H1 (cell line): ENCODE measurements around the gene SLC25A38. TPM values are rescaled to one million over a fixed set of nuclear protein-coding genes. Genes with fewer than 3 reads are reported as not detected.

Source experiments
- CTCF ChIA-PET: fragments of 300-600 bp; sonication (Branson Sonifier 250); formaldehyde crosslinking; loops from one replicate; lab custom pipeline; 2021; ENCODE audit not compliant: partially characterized antibody; lab: Charles Lee
- POLR2A ChIA-PET: fragments of 300-600 bp; sonication (Branson Sonifier 250); formaldehyde crosslinking; loops from one replicate; lab custom pipeline; 2021; ENCODE audit warnings: inconsistent platforms; ENCODE audit not compliant: partially characterized antibody; lab: Charles Lee
- DNase-seq, 2 experiments: peaks; one replicate each; pipeline versions ENCODE4 v3.0.0 to v3.0.0-alpha.2; 2010 to 2022; ENCODE audit warnings: low spot score in 2 of 2, low read depth in 1 of 2, mixed read lengths in 1 of 2
- FAIRE-seq: peaks from 2 replicates; lab custom pipeline; 2011; peaks lifted over from hg19 to GRCh38; lab: Jason Lieb, UNC
- H2AFZ ChIP-seq: 2 replicates; pipeline ENCODE4 v1.8.1; 2012; ENCODE audit warnings: low read length, inconsistent platforms
- H2AK5ac ChIP-seq: 2 replicates; pipeline ENCODE4 v1.6.1; 2013; ENCODE audit warnings: low read depth, low read length
- H2BK120ac ChIP-seq: replicated peaks from 2 replicates; pipeline ENCODE3; 2013; ENCODE audit warnings: low read depth, low read length, inconsistent platforms
- H2BK12ac ChIP-seq: 2 replicates; pipeline ENCODE4 v1.6.1; 2013; ENCODE audit warnings: low read depth, low read length
- H2BK15ac ChIP-seq: 2 replicates; pipeline ENCODE4 v1.6.1; 2013; ENCODE audit warnings: low read length
- H2BK20ac ChIP-seq: 2 replicates; pipeline ENCODE4 v1.6.1; 2013; ENCODE audit warnings: low read length
- H2BK5ac ChIP-seq: 2 replicates; pipeline ENCODE4 v1.6.1; 2013; ENCODE audit warnings: low read depth, low read length
- H3K14ac ChIP-seq: 2 replicates; pipeline ENCODE4 v1.6.1; 2013; ENCODE audit warnings: inconsistent platforms; ENCODE audit not compliant: insufficient read length
- H3K18ac ChIP-seq: 2 replicates; pipeline ENCODE4 v1.6.1; 2013; ENCODE audit warnings: low read length; ENCODE audit errors: extremely low read depth
- H3K23ac ChIP-seq: 2 replicates; pipeline ENCODE4 v1.6.1; 2013; ENCODE audit warnings: inconsistent platforms; ENCODE audit not compliant: insufficient read length
- H3K23me2 ChIP-seq: 2 replicates; pipeline ENCODE4 v1.6.1; 2013; ENCODE audit warnings: low read depth, low read length
- H3K27ac ChIP-seq: 2 replicates; pipeline ENCODE4 v1.6.1; 2011; ENCODE audit warnings: low read depth, low read length, inconsistent platforms
- H3K27me3 ChIP-seq, 4 experiments: replicated peaks in 1 of 4; 1 replicate in 1 of 4; 2 replicates in 3 of 4; pipeline versions ENCODE4 v1.6.1 to v1.8.1; 2011 to 2013; ENCODE audit warnings: low read length in 3 of 4, mild to moderate bottlenecking in 3 of 4, inconsistent platforms in 2 of 4, mixed read lengths in 2 of 4, moderate library complexity in 1 of 4; ENCODE audit not compliant: control insufficient read depth in 3 of 4, insufficient read depth in 3 of 4; ENCODE audit errors: extremely low read depth in 1 of 4
- H3K36me3 ChIP-seq, 4 experiments: 2 replicates each; pipeline versions ENCODE4 v1.6.1 to v1.8.1; 2011 to 2013; ENCODE audit warnings: mild to moderate bottlenecking in 4 of 4, low read length in 3 of 4, moderate library complexity in 2 of 4, control low read depth in 1 of 4, inconsistent platforms in 1 of 4; ENCODE audit not compliant: insufficient read depth in 4 of 4, control insufficient read depth in 2 of 4
- H3K4ac ChIP-seq: replicated peaks from 2 replicates; pipeline ENCODE3; 2013; ENCODE audit warnings: low read length, low read depth, mixed read lengths, inconsistent platforms; ENCODE audit not compliant: insufficient read length
- H3K4me1 ChIP-seq, 4 experiments: replicated peaks in 1 of 4; 1 replicate in 1 of 4; 2 replicates in 3 of 4; pipeline versions ENCODE4 v1.6.1 to v1.8.1; 2011 to 2013; ENCODE audit warnings: low read length in 3 of 4, inconsistent platforms in 2 of 4, mixed read lengths in 1 of 4; ENCODE audit not compliant: insufficient read depth in 4 of 4, control insufficient read depth in 3 of 4
- H3K4me2 ChIP-seq, 2 experiments: 2 replicates each; pipeline versions ENCODE4 v1.6.1 to v1.8.1; 2011 to 2013; ENCODE audit warnings: low read depth in 2 of 2, low read length in 2 of 2, control low read depth in 1 of 2, inconsistent platforms in 1 of 2, mild to moderate bottlenecking in 1 of 2; ENCODE audit not compliant: insufficient read depth in 1 of 2
- H3K4me3 ChIP-seq, 4 experiments: fragments of 200-600, 300-600 bp in 1 of 4; sonication (generic), shearing (Covaris generic), sonication (Bioruptor Twin) in 1 of 4; 2 replicates each; pipeline versions ENCODE4 v1.5.1 to v1.8.1; 2011 to 2016; ENCODE audit warnings: low read length in 4 of 4, low read depth in 3 of 4, control low read depth in 2 of 4, inconsistent platforms in 2 of 4, mild to moderate bottlenecking in 2 of 4, mixed read lengths in 1 of 4, moderate library complexity in 1 of 4; ENCODE audit not compliant: insufficient read depth in 2 of 4; ENCODE audit errors: extremely low read depth in 1 of 4
- H3K56ac ChIP-seq: replicated peaks from 2 replicates; pipeline ENCODE3; 2013; ENCODE audit warnings: low read depth, mild to moderate bottlenecking, mixed read lengths, low read length, inconsistent platforms; ENCODE audit not compliant: insufficient read length
- H3K79me1 ChIP-seq: 2 replicates; pipeline ENCODE4 v1.6.1; 2013; ENCODE audit warnings: low read depth, low read length, control low read depth
- H3K79me2 ChIP-seq, 2 experiments: 2 replicates each; pipeline versions ENCODE4 v1.6.1 to v1.8.1; 2012 to 2013; ENCODE audit warnings: low read length in 2 of 2, mild to moderate bottlenecking in 2 of 2, inconsistent platforms in 1 of 2; ENCODE audit not compliant: insufficient read depth in 2 of 2, control insufficient read depth in 1 of 2
- H3K9ac ChIP-seq, 4 experiments: replicated peaks in 1 of 4; 1 replicate in 1 of 4; 2 replicates in 3 of 4; pipeline versions ENCODE4 v1.6.1 to v1.8.1; 2011 to 2013; ENCODE audit warnings: low read depth in 3 of 4, low read length in 3 of 4, control low read depth in 2 of 4, mild to moderate bottlenecking in 2 of 4, moderate library complexity in 2 of 4, inconsistent platforms in 1 of 4; ENCODE audit errors: extremely low read depth in 1 of 4
- H3K9me3 ChIP-seq, 2 experiments: 2 replicates each; pipeline versions ENCODE4 v1.6.1 to v1.8.1; 2012 to 2013; ENCODE audit warnings: mild to moderate bottlenecking in 2 of 2, moderate library complexity in 2 of 2, control low read depth in 1 of 2, inconsistent platforms in 1 of 2, low read depth in 1 of 2, low read length in 1 of 2, mixed read lengths in 1 of 2; ENCODE audit not compliant: insufficient read depth in 2 of 2
- H4K20me1 ChIP-seq, 2 experiments: replicated peaks in 1 of 2; 2 replicates each; pipeline versions ENCODE3 to v1.8.1; 2011 to 2013; ENCODE audit warnings: inconsistent platforms in 2 of 2, low read length in 2 of 2, mild to moderate bottlenecking in 1 of 2; ENCODE audit not compliant: insufficient read depth in 2 of 2, control insufficient read depth in 1 of 2
- H4K5ac ChIP-seq: 2 replicates; pipeline ENCODE4 v1.6.1; 2013; ENCODE audit warnings: low read length, low read depth, mixed read lengths, inconsistent platforms; ENCODE audit not compliant: insufficient read length
- H4K8ac ChIP-seq: 2 replicates; pipeline ENCODE4 v1.8.0; 2013; ENCODE audit warnings: mild to moderate bottlenecking, moderate library complexity, low read length, inconsistent platforms; ENCODE audit not compliant: insufficient read depth; ENCODE audit errors: extremely low read depth
- H4K91ac ChIP-seq: replicated peaks from 2 replicates; pipeline ENCODE3; 2013; ENCODE audit warnings: low read length, mixed read lengths, inconsistent platforms; ENCODE audit not compliant: insufficient read length
- EGR1 ChIP-seq: IDR thresholded peaks from 2 replicates; pipeline ENCODE4 v1.6.1; 2011; ENCODE audit warnings: low read depth, low read length, borderline replicate concordance
- EZH2 ChIP-seq: fragments of 200-600 bp; sonication (generic); IDR thresholded peaks from 2 replicates; pipeline ENCODE4 v1.7.1; 2012; ENCODE audit warnings: low read depth, mild to moderate bottlenecking, moderate library complexity, low read length, inconsistent platforms; ENCODE audit not compliant: severe bottlenecking
- NRF1 ChIP-seq: IDR thresholded peaks from 2 replicates; pipeline ENCODE4 v1.6.1; 2011; ENCODE audit warnings: mild to moderate bottlenecking, low read depth, low read length, improper control_type of control experiment
- RAD21 ChIP-seq, 2 experiments: IDR thresholded peaks in 1 of 2; conservative IDR thresholded peaks in 1 of 2; 2 replicates each; pipeline ENCODE4 v1.6.1; 2011; ENCODE audit warnings: low read depth in 2 of 2, low read length in 2 of 2, improper control_type of control experiment in 1 of 2, inconsistent platforms in 1 of 2, mild to moderate bottlenecking in 1 of 2, moderate library complexity in 1 of 2
- WGBS, 2 experiments: shearing (Covaris generic) in 1 of 2; methylation state at CpG; one replicate each; pipeline versions ENCODE4 v1.1.6 to v1.1.7; 2013 to 2015; ENCODE audit warnings: low lambda C conversion rate in 2 of 2, mixed read lengths in 2 of 2, inconsistent platforms in 1 of 2, low coverage in 1 of 2, missing lambda C conversion rate in 1 of 2; ENCODE audit not compliant: insufficient replicate concordance in 2 of 2, insufficient coverage in 1 of 2, insufficient read length in 1 of 2; ENCODE audit errors: extremely low coverage in 1 of 2, missing lambda C conversion rate in 1 of 2; 5-methylcytosine and 5-hydroxymethylcytosine counted together
- polyA plus RNA-seq, 7 experiments: library from polyadenylated mRNA; depleted of rRNA in 3 of 7; stranded (reverse) in 5 of 7; unstranded in 2 of 7; fragments of >200 nt in 5 of 7; fragments of 200-250 nt in 2 of 7; gene quantifications; 1 replicate in 5 of 7; 2 replicates in 1 of 7; 4 replicates in 1 of 7; pipeline versions ENCODE4 v1.2.1 to v1.2.3, GENCODE V29; 2011 to 2013; ENCODE audit warnings: missing spikeins in 2 of 7, mixed read lengths in 2 of 7
- total RNA-seq: library from RNA; stranded (reverse); fragmentation: NEBNext Ultra II Directional; extraction: Animal tissue kit (Norgen Biotek cat#: 25700); gene quantifications from 2 replicates; pipeline ENCODE4 v1.2.1, GENCODE V29; 2021
- TF ChIP-seq, protein P1 (sequence below), 3 experiments: IDR thresholded peaks; 1 replicate in 2 of 3; 2 replicates in 1 of 3; pipeline versions ENCODE4 v1.5.1 to v1.6.1; 2011; ENCODE audit warnings: low read length in 3 of 3, mild to moderate bottlenecking in 3 of 3, inconsistent platforms in 2 of 3, low read depth in 1 of 3, moderate library complexity in 1 of 3; ENCODE audit not compliant: insufficient read depth in 1 of 3; ENCODE audit errors: control extremely low read depth in 1 of 3

Gene SLC25A38
- total and polyA plus RNA-seq, 2 of the 8 experiments (the other 6 are each of a cell fraction or from before 2014, with no cell fraction given) = 41.2 to 45.8 TPM

DNA sequence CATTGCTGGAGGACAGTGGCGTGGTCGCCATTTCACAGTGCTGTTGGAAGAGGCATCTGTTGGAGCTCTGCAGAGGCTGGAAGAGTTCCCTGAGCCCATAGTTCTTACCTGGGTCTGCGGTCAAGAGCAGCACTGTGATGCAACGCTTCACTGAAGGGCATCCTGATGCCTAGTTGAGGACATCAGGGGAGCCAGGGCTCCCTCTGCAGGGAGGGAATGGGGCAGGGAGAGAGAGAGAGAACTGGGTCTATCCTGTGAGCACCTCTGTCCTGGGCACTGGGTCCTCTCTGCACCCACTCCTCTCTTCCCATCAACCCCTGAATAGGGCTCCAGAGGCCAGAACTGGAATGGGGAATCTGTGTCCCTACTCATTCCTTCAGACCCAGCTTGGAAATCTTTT lies 60.4 kb downstream of the SLC25A38 start:
- Histone ChIP-seq H3K9me3 (no peaks in the 10 kb centered on the region), H3K18ac (peak overlapping the region; percentile 65; the same call in 1 of the 2 replicates), H3K9ac (no peak overlapping the region), H4K91ac (no peak overlapping the region), H2BK12ac (no peak overlapping the region), H3K4me3 (no peak overlapping the region), H3K27me3 (no peaks in the 10 kb centered on the region), H4K20me1 (no peaks in the 10 kb centered on the region), H3K23ac (no peak overlapping the region), H3K4me1 (no peaks in the 10 kb centered on the region), H3K27ac (no peak overlapping the region), H3K79me2 (no peaks in the 10 kb centered on the region), H2BK20ac (no peak overlapping the region), H2AK5ac (no peak overlapping the region), H3K56ac (no peak overlapping the region), H2BK15ac (no peak overlapping the region), H3K79me1 (no peaks in the 10 kb centered on the region), H4K8ac (no peak overlapping the region), H3K23me2 (no peaks in the 10 kb centered on the region), H3K4ac (no peak overlapping the region), H3K4me2 (no peak overlapping the region), H3K14ac (no peak overlapping the region), H2AFZ (peak overlapping the region; percentile 85), H4K5ac (no peak overlapping the region), H2BK5ac (no peak overlapping the region), H3K36me3 (no peaks in the 10 kb centered on the region), H2BK120ac (no peak overlapping the region)
- WGBS, 2 experiments = 71% methylated on average over 4 of the region's 4 CpGs; no CpG with 5 or more reads in 1 of the 2 experiments
- POLR2A ChIA-PET = interaction anchor here (0.9 to 4.5 kb wide), 4 partner anchors 24 to 37 kb away, joined by 3 to 30 read pairs (median 4); partner anchors contain the start of genes MOBP and RPSA
- no peak for TF ChIP-seq NRF1
- no peak for TF ChIP-seq EGR1
- TF ChIP-seq EZH2 = no peak
- TF ChIP-seq RAD21 (IDR thresholded peaks at IDR 0.05 in 1 of 2, conservative IDR thresholded peaks at IDR 0.05 in 1 of 2; ENCODE audit: low read depth in 2 of 2, low read length in 2 of 2) = peak; percentile 66 to 75
- TF ChIP-seq, protein P1, sequence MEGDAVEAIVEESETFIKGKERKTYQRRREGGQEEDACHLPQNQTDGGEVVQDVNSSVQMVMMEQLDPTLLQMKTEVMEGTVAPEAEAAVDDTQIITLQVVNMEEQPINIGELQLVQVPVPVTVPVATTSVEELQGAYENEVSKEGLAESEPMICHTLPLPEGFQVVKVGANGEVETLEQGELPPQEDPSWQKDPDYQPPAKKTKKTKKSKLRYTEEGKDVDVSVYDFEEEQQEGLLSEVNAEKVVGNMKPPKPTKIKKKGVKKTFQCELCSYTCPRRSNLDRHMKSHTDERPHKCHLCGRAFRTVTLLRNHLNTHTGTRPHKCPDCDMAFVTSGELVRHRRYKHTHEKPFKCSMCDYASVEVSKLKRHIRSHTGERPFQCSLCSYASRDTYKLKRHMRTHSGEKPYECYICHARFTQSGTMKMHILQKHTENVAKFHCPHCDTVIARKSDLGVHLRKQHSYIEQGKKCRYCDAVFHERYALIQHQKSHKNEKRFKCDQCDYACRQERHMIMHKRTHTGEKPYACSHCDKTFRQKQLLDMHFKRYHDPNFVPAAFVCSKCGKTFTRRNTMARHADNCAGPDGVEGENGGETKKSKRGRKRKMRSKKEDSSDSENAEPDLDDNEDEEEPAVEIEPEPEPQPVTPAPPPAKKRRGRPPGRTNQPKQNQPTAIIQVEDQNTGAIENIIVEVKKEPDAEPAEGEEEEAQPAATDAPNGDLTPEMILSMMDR (IDR thresholded peaks at IDR 0.05; ENCODE audit: control extremely low read depth in 1 of 3, insufficient read depth in 1 of 3, low read depth in 1 of 3, low read length in 3 of 3) = peak; percentile 65 to 75 (median 70)
- no peak for FAIRE-seq
- CTCF ChIA-PET = interaction anchor here (0.6 to 9.9 kb wide), 16 partner anchors 9 to 548 kb away, joined by 3 to 122 read pairs (median 4); partner anchors contain the start of gene MOBP
- peak; percentile 21 to 56 for DNase-seq
